Stimulated activated CD4-positive, alpha-beta T cell treated with anti-CD3 and anti-CD28 coated beads, Interleukin-4, amount 100 ng/mL, for 4 hours (primary cell): ENCODE measurements around the gene SELL.
"Not testable (repeated sequence)": the region's sequence is repeated elsewhere in the genome, so short reads cannot be mapped to it uniquely, and the experiment has no call there.

Experiments
- DNase-seq, 2 experiments: peaks; one replicate each; pipeline ENCODE4 v3.0.0-alpha.2; 2020

SELL gene

DNA sequence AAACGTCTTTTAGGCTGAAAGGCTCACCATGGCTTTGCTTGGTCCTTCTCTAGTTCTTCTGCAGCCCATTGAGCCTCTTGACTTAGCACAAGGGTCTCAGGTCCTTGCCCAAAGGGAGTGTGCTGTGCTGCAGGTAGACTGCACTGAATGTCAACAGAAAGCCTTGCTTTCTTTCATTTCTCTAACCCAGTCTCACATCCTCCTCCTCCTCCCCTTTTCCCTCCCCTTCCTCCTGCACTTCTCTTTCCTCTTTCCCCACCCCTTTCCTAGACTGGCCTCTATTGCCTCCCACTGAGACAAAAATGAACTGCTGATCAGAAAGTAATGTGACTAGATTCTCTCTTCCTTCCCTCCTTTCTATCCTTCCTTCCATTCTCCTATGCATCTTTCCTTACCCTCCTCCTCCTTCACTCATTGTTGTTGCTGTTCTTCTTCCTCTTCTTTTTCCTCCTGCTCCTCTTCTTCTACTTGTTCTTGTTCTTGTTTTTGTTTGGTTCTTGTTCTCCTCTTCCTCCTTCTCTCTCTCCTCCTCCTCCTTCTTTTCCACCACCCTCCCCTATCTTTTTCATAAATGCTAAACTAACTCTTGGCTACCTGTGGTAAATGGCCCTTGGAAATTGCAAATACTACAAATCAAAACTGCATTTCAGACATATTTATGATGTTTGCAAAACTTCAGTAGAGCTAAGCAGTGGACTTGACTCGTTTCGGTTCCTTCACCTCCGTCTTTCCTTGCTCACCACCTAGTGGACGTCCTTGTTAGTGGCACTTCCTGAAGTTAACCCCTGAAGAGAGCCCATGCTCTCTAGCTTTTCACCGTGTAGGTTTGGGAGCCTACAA is at the start of gene SELL:
SELL (minus strand) TSS at position 152 of the 840 bp plus-strand sequence; CDS start at position 30, 122 bp downstream.
- DNase-seq: peak; percentile 51 to 77

DNA sequence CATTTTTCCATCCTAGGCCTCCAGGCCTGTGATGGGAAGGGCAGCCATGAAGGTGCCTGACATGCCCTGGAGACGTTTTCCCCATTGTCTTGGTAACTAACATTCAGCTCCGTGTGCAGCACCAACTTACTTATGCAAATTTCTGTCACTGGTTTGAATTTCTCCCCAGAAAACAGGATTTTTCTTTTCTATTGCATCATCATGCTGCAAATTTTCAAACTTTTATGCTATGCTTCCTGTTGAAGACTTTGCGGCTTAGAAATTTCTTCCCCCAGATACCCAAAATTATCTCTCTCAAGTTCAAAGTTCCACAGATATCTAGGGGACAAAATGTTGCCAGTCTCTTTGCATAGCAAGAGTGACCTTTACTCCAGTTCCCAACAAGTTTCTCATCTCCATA is 47.6 kb upstream of the SELL start:
- DNase-seq: no peak

DNA sequence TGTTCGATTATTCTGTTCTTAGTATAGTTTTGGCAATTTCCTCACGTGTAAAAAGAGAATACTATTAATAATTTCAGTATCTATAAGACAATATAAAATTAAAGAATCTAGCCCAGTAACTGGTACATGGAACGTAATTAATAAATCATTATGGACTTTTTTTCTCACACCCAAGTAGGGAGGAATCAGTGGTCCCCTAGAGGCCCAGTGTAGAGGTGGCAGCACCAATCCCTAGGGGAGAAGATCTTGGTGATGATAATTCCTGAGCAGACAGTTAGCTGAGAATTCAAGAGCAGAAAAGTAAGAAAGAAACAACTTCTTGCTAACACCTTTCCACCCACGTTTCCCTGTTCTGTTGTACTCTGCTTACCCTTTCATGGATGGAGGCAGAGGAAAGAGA is 42.1 kb upstream of the SELL start:
- DNase-seq: no peak

DNA sequence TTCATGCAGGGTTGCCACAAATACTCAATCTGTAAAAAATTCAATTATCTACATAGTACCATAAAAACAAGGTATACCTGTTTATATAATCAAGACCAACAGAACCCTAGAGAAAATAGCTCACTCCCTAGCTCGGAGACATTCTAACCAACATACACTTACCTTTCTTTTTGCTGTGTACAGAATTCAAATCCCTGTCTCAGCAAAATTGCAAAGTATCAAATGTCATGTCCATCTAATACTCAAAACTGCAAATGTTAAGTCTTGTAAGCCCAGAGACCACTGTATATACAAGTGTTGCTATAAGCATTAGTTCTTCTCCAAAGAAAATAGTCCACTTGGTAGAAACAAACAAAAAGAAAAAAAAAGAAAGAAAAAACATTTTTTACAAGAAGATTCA is 38.6 kb upstream of the SELL start:
- no peak for DNase-seq

DNA sequence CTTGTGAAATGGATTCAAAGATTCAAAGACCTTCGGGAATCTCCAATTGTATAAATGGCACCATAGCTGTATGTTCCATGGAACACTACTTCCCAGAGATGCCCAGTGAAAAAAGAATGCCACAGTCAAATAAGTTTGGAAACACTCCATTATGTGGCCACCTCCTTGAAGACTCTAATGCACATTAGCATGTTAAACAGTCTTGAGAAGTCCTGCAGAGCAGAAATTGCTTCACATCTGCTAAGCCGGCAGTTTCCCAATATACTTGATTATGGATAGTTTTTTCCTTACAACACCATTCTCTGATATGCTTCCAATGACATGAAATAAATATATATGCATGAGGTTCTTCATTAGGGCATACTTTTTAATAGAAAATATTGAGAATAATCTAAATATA is 35.1 kb upstream of the SELL start:
- no peak for DNase-seq

DNA sequence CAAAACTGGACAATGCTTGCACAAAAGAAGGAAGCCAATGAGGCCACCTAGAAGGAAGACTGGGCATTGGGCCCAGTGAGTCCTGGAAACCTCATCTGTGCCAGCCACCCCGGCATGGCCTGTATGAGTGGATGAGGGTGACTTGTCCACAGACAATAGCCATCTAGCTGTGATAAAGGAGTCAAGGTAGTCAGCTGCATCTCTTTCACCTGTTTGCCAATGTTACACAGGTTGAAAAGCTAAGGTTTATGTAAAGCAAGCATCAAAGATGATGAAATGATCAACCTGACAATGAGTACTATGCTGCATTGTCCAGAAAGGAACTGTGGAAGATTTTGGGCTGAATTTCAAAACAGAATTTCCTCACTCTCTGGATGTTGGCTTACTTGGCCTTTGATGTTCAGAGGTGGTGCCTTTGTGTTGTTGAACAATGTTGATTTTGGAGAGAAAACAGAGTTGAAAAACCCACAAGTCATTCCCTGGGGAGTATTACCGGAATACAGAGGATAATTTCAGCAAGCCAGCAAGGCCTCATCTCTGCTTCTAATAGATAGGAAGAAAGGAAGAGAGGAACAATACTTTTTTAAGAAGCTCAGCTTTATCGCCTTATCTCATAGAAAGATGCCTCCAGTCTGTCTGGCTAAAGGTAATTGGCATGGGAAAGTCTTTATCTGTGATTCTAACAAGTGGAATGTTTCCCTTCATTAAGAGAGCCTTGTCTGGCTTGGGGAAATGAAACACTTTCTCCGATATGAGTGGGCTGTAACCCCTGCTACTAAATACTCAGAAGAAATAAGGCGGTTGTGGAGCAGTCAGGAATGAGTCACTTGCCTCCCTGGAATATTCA is 33.8 kb upstream of the SELL start:
- DNase-seq: no peak

DNA sequence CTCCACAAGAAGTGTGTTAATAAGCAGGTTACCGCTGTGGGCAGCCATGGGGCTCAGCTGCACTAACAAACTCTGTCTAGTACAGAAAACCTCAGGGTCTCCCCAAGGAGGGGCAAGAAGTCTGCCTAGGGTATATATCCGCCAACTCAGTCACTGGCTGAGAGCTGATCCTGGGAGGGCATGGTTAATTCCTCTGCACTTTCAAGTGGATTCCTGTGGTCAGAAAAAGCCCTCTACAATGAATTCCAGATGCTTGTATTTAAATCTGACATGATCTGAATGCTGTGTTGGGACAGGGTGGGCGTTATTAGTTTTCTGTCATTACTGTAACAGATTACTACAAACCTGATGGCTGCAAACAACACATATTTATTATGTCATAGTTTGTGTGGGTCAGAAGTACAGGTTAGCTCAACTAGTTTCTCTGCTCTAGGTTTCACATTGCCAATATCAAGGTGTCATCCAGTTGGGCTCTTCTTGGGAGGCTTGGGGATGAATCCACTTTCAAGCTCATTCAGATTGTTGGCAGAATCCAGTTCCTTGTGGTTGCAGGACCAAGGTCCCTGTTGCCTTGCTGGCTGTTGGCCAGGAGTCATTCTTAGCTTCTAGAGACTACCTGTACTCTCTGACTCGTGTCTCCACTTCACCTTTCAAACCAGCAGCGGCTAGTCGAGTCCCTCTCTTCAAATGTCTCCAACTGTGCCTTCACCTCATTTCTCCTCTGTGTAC is 30.4 kb upstream of the SELL start:
- no peak for DNase-seq

DNA sequence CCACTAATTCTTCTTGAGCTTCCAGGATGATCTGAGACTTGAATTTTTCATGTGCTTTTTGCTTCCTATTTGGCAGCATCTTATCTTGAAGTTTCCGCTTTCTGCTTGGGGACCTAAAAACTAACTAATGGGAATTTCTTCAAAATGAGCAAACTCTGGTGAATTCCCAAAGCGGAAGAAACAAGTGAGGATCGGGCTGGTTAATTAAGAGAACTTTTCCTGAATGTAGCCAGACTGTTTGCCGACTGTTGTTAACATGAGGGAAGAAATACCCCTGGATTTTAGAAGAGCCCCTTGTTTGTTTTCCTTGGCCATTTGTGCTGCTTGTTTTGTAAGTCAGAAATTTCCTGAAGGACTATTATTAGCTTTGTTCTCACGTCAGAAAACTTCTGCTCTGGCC is 28.6 kb upstream of the SELL start:
- no peak for DNase-seq

DNA sequence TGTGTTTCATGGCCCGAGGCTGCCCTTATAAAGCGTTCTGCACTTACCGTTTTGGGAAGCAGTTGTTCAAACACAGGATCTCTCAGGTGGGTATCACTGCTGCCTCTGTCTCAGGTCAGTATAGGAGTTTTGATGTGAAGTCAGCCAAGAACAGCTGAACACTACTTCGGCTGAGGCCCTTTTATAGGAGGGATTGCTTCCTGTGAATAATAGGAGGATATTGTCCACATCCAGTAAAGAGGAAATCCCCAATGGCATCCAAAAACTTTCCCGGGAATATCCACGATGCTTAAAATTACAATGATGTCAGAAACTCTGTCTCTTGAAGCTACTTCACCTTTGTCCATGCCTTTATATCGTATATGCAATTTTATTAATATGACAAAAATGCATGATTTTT is 22.5 kb upstream of the SELL start, which contains the start of gene SELE:
SELE (minus strand) TSS at position 156 of the 400 bp plus-strand sequence. CDS start 467 bp downstream, outside the sequence.
- no peak for DNase-seq

DNA sequence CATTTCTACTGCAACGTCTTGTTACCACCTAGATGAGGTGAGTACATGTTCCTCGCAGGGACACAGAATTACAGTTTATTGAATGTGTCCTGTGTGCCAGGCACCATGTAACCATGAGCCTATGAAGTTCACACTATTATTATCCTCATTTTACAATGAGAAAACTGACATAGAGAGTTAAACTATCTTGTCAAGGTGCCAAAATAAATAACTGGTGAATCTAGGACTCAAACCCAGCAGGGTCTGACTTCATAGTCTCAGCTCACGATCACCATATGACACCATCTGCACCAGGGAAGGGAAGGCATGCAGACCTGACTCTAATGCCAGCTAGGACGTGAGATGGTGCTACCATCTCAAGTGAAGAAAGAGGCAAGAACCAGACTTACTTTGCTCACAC is 20.0 kb upstream of the SELL start:
- DNase-seq: no peak

DNA sequence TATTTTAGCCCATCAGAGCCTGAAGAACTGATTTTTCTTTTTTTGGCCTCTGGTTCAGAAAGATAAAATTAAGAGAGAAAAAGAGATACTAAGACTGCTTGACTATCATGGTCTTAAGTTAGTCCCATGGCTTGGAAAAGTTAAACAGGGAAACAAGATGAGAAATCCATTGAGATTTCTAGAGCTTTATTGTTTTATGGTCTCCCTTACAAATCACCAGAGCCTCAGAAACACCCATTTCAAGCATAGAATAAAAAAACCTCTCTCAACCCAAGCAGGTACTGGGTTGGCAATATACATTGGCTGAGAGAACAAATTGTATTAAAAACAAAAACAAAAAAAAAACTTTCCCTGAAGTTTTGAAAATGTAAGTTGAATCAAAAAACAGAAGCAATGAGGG is 18.6 kb upstream of the SELL start:
- DNase-seq: no peak

DNA sequence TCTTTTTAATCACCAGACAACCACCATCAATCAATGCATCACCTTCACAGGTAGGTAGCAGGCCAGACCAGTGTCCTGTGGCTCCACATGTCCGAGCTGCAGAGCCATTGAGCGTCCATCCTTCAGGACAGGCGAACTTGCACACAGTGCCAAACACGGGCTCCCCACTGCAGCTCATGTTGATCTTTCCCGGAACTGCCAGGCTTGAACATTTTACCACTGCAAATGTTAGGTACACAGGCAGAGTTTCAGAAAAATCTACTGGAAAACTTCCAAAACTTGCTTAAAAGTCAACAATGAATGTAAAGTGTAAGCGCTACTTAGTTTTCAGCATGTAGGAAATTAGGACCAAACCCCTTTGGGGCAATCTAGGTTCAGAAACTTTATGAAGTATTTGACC is 15.9 kb upstream of the SELL start:
- no peak for DNase-seq

DNA sequence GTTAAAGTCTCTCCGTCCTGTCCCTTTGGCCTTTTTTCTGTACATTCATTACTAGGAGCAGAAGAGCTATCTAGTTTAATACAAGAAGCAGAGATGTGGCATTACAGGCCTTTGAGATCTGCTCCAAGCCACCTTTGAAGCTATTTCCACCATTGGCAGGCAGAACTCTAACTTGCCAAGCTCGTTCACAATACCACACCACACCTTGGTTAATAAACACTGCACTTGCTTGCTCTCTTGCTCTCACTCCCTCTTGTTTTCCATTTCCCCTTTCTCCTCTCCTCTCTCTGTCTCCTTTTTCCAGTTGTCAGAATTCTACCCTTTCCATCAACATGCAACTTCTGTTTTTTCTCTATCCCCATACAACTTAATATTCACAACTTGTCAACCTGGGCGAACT is 15.4 kb upstream of the SELL start:
- DNase-seq: no peak

DNA sequence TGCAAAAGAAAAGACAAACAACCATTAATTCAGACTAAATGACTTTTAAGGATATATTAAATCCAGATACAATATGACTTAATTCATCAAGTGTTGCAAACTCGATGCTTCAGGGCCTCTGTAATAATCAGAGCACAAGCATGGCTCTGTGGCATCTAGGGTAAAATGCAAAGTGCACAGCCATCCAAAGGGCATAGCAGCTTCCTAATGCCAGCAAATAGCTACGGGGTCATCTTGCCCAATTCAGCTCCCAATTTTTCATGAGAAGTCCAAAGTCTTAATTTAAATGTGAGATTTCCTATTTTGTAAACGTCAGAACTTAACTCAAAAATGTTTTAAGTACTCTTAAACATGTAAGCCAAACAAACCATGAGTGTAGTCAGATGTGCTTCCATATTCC is 14.5 kb upstream of the SELL start:
- no peak for DNase-seq

DNA sequence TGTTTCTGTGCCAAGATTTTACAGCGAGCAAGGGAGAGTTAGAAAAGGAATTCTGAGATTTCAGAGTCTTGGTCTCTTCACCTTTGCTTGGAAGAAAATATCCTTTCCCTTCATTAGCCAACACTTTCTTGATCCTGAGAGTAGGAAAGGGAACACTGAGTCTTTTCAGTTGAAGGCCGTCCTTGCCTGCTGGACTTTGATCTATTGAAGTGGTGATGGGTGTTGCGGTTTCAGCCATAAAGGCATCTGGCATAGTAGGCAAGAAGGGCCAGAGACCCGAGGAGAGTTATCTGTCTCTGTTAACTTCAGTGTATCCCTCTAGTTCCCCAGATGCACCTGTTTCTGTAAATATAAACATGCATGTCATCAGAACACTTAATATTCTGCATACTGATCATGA is 12.7 kb upstream of the SELL start:
- no peak for DNase-seq

DNA sequence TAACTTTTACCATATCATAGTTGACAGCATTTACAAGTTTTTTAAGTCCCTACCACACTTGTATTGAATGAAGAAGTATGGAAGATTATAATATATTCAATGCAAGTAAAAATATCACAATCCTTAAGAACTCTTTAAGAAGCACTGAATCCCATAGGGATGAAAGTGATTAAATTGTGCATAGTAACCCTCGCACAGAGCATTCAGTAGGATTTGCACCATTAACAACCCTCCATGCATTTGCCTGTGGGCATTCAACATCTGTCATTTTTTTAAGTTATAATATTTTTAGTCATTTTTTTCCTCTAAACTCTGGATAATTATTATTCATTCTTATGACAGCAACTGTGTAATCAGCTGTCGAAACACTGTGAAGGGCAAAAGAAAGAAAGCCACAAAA is 12.3 kb upstream of the SELL start:
- DNase-seq: no peak

DNA sequence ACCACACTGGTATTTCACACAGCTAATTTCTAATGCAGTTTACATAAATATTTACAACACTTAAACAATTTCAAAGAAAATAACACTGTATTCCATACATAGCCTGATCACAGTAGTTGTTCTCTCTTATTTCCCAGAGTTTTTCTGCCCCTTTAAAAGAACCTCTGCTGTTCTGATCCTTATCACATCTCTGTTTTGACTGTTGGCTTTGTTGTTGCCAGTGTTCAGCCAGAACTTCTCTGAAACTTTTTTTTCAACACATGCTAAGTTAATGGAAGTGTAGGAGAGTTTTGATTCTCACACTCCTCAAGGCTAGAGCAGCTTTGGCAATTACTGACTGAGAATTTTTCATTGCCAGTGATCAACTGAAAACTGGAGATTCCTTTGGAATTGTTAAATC is 11.4 kb upstream of the SELL start:
- no peak for DNase-seq

DNA sequence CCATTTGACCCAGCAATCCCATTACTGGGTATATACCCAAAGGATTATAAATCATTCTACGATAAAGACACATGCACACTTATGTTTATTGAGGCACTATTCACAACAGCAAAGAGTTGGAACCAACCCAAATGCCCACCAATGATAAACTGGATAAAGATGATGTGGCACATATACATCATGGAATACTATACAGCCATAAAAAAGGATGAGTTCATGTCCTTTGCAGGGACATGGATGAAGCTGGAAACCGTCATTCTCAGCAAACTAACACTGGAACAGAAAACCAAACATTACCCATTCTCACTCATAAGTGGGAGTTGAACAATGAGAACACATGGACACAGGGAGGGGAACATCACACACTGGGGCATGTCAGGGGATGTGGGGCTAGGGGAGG is 3.7 kb upstream of the SELL start:
- not testable (repeated sequence) for DNase-seq

DNA sequence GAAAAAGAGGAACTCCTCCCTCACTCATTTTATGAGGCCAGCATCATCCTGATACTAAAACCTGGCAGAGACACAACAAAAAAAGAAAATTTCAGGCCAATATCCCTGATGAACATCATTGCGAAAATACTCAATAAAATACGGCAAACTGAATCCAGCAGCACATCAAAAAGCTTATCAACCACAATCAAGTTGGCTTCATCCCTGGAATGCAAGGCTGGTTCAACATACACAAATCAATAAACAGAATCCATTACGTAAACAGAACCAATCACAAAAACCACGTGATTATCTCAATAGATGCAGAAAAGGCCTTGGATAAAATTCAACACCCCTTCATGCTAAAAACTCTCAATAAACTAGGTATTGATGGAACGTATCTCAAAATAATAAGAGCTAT is 1.7 kb upstream of the SELL start:
- not testable (repeated sequence) for DNase-seq

DNA sequence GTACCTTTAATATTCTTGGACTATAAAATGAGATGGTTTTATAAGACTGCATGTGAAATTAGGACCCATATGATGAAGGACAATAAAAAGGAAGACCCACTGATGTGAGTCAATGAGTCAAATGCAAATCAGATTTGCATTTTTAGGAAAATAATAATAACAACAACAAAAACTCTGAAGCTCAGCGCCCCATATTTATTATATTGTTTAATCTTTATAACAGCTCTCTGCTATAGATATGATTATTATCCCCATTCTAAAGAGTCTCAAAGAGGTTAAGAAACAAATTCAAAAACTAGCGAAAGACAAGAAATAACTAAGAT is 850 bp upstream of the SELL start:
- DNase-seq: no peak

DNA sequence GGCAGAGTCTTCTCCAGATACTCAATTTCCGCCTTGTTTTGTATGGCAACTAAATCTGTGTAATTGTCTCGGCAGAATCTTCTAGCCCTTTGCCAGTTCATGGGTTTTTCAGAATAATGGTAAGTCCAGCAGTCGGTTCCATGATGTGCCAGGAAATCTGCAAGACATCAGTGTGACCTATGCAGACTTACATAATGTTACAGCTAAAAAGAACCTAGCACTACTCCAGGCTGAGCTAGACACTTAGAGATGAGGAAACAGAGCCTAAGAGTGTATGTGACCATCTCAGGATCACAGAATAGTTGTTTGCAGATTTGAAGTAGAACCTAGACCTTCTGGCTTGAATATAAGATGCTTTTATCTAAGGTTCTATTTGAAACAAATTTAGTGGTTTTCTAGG is 2.8 kb downstream of the SELL start:
- DNase-seq: no peak

DNA sequence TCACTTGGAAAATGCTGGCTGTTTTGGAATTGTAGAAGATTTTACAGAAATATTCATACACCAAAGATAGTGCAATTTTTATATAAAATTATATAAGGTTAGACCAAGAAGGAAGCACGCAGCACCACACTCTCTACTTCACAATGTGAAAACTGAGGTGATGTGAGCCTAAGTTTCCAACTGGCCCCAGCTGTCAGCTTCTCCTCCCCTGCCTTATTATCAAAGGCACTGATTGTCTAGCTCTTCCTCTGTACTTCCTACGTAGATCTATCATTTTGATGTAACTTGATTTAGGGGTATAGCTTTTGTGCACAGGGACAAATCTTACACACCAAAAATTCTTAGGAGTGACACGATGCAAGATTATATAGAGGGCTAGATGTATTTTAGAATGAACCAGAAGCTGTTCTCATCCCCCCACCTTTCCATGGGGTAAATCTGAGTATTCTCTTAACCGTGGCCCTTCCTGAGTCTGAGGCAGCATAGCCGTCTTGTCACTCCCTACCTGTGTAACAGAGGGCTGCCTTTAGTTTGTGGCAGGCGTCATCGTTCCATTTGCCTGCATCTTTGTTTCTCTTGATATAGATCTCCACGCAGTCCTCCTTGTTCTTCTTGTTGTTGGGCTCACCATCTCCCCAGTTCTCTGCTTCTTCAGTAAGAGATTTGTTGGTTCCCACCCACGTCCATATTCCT is 3.4 kb downstream of the SELL start:
- DNase-seq: peak in 1 of 2 experiments; percentile 59

DNA sequence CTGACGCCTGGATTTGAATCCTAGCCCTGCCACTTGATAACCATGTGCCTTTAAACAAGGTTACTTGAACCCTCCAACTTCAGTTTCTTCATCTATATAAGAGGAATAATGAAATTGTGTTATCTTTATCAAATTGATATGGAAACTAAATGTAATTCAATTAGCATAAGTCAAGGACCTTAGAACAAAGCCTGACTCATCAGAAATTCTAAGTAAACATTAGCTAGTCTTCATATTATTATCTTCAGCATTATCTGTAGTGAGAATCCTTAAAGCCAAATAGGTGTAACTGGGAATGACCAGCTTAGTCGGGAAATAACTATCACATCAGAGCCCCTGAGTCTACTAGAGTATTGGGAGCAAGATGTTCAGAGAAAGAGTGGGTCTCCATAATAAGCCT is 6.6 kb downstream of the SELL start:
- no peak for DNase-seq
